NCI-H1105 treated with DMSO at 0.1 percent for 48 hours (cell line): Measurements from ENCODE around the gene HBP1.
A peak's percentile ranks its signal among the peaks of the same experiment; 100 is the strongest.
"Not testable (repeated sequence)": the region's sequence is repeated elsewhere in the genome, so short reads cannot be mapped to it uniquely, and the experiment has no call there.

Experiments used
- DNase-seq: peaks from one replicate; lab custom pipeline; 2025; lab: John Stamatoyannopoulos, UW

Gene HBP1

DNA sequence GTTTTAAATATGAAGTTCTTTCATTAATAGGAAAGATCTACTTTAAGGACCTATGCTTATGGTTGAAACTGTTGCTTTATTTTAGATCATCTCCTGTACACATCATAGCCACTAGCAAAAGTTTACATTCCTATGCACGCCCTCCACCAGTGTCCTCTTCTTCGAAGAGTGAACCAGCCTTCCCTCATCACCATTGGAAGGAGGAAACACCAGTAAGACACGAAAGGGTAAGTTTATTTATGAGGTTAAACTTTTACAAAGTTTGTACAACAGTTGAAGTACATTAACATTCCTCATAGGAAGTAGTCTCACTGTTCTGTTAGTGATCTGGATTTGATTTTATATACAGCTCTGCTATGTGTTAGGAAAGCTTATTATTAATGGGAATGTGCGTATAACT lies 16.9 kb downstream of the HBP1 start:
- no peak for DNase-seq

DNA sequence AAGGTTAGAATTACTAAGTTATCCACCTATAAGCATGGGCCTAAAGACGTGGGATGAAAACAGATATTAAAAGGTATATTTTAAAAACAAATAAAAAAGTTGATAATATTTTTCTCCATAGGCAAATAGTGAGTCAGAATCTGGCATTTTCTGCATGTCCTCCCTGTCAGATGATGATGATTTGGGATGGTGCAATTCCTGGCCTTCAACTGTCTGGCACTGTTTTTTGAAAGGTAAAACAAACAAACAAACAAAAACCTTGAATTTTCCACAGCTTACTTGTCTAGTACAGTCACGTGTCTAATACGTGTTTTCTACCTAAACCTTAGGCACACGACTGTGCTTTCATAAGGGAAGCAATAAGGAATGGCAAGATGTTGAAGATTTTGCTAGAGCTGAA lies 17.4 kb downstream of the HBP1 start:
- no peak for DNase-seq

DNA sequence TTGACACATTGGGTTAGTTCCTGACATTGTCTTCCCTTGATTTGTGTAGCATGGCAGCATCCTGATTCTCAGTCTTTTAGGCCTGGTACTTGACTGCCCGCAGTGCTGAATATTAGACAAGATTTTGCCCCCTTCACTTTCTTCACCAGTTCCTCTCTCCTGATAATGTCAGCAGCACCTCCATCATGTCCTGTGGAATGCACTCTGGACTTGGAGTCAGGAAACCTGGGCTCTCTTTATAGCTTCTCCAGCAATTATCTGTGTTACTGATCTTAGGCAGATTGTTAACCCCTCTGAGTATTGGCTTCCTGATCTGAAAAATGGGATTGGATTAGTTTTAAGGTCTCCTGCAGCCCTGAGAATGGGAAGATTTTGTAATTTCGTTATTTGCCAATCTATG lies 19.0 kb downstream of the HBP1 start:
- no peak for DNase-seq

DNA sequence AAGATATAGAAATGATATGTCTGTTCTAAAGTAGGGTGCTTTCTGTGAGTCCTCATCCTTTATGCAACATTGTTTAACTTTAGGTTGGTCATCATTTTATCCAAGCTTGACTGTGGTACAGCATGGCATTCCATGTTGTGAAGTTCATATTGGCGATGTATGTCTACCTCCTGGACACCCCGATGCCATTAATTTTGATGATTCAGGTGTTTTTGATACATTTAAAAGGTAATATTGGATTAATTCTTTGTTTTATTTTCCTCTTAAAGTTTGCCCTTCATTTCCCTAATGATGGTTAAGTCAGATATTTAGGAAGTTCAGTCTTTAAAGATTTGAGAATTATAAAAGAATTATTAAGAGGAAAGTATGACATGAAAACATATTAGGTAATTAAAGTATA lies 21.3 kb downstream of the HBP1 start:
- DNase-seq, result no peak

DNA sequence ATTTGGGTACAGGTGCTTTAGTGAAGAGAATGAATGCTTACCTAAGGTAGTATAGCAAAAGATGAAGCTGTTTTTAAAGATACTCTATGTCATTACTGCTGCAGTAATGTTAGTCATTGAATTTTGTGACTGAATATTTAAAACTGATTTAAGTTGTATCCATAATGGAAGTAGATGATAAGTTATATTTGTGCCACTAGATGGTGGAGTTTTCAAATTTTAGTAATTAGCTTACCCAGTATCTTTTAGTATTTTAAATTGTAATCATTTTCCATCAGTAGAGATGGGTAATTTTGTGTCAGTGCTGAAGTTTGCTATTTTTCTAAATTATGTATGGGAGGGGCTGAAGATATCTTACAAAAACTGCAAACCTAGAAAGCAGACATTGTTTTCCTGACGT lies 25.2 kb downstream of the HBP1 start:
- no peak for DNase-seq

DNA sequence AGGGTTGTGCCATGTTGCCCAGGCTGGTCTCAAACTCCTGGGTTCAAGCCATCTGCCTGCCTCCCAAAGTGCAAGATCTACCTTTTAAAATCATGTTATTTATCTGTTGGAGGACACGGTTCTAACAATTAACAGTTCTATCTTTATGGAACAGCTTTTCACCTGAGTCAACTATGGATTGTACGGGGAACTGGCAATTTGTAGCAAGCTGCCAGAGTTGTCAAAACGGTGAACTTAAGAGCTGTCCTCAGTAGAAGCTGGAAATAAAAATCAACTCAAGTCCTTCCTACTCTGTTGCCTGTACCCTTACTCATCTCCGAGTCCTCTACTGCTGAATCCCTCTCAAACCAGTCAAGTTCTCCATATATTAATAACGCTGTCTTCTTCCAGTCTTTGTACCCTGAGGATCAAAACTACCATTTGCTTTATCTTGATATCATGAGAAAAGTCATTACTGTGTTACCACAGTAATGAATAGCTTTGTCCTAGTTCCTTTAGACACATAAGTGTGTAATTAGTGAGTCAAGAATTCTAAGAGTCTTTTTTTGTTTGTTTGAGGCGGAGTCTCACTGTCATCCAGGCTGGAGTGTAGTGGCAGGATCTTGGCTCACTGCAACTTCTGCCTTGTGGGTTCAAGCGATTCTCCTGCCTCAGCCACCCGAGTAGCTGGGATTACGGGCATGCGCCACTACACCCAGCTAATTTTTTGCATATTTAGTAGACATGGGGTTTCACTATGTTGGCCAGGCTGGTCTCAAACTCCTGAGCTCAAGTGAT lies 28.2 kb downstream of the HBP1 start:
- no peak for DNase-seq

DNA sequence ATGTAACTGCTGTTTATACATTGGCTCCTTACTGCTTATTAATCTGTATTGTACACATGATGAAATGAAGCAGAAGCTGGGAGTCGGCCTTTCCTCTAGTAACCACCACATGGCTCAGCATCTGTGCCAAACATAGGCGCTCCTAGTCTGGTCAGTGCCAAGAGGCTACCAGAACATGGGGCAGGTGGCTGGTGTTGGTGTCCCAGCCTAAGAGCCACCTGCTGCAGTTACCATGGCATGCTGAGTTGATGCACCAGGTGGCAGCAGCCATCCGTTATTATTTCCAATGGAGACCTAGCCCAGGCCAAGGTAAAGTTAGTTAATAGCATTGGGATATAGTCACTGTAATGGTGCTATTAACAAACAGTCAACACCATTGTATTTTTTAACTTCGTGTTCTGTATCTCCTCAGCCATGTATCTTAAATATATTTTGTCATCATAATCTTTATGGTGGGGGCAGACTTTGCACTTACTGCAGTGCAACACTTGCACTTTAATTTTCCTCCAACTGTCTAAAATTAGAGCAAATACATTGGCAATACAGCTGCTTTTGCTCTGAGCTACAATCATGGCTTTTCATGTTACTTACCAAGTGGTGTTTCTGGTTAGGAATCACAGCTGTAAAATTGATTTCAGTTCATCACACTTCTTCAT lies 33.1 kb downstream of the HBP1 start:
- peak; percentile 74 for DNase-seq

DNA sequence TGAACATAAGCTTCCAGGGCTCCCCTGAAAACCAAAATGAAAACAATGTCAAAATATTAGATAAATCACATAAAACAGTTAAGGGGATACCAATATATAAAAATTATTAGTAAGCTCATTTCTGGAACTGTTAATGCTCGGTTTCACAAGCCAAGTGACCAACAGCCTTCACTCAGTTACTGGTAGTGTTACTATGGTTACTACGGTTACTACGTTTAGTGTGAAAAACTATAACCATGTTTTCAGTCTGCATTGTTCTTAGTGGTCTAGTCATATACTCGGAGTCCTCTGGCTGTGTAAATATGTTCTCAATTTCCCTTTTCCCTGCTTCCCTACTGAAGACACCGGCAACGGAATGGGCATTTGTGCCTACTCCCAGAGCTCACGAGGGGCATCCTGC lies 34.8 kb downstream of the HBP1 start:
- DNase-seq, result no peak

DNA sequence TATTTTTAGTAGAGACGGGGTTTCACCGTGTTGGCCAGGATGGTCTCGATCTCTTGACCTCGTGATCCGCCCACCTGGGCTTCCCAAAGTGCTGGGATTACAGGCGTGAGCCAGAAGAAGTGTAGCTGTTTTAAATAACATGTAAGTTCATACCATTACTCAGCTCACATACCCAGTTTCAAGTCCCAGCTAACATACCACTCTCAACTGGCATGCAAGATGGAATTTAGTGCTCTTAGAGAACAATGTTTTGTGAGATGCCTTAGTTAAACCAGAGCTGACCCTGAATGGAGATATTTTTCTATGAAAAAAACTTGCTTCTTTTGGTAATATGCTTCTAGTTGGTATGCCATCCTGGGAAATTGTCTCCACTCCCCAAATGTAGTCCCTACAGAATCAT lies 37.3 kb downstream of the HBP1 start:
- no peak for DNase-seq

DNA sequence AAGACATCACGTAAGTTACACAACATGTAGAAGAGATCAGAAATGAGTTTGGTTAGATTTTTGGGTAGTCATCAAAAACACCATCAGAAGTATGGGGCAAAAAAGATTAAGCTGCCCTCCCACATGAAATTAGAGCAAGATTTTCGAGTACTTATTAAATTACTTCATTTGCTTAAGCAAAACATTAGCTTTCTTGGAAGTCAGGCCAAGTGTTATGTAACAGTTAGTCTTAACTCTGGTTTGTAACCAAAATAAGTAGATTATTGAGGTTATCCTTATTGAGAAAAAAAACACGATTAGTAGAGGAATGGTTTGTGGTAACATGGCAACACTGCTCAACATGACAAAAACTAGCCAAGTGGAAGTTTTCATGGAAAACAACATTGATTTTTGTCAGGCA lies 37.9 kb downstream of the HBP1 start:
- no peak for DNase-seq

DNA sequence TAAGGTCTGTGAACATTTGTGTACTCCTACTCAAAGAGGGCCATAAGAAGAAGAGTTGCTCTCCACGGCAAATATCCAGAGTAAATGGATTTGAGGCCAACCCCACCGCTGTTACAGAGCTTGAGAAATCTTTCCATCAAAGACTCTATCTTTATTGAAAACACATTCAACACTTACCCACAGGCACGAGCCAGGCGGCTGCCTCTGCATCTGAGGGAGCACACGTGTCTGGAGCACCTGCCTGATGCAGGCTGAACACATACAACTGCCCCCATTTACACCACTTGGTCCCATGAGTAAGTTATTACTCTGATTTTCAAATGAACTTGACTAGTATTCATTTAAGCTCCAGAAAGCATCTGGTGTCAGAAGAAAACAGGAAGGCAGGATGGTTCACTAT lies 38.7 kb downstream of the HBP1 start:
- no peak for DNase-seq

DNA sequence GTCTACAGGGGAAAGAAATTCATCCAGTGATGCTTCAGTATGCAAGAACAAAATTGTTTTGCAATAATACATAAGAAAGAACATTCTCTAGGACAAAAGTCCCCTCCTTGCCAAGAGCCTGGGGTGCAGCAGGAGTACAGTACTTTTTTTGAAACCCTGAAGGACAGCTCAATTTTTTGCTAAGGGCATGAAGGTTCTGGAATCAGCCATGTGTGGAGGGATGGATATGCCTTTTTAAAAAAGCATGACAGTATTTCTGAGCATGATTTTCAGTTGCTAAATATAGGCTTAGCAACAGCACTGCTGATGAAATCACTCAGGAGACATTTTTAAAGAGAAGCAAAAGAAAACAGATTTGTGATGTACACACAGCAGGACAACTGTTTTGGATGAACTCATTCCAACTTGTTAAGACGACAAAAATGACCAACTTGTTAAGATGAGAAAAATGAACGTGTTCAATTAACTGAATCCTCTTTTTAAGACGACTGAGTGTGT lies 39.3 kb downstream of the HBP1 start:
- DNase-seq, result no peak

DNA sequence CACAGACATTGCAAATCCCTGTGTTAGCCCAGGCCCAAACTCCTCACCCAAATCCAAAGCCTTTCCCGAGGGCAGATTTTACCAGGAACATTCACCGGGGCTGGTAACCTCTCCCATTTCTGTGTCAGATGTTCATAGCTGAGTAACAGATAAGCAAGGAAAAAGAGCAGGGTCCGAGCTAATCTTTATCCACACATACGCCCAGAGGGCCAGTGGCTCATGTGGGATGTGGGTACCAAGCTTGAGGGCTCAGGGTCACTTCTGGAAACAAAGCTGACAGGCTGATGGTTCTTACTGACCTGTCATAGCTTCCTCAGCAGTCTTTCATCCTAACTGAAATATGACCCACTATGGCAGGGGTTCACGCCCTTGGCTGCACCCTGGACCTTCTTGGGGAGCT lies 39.8 kb downstream of the HBP1 start:
- DNase-seq, result no peak

DNA sequence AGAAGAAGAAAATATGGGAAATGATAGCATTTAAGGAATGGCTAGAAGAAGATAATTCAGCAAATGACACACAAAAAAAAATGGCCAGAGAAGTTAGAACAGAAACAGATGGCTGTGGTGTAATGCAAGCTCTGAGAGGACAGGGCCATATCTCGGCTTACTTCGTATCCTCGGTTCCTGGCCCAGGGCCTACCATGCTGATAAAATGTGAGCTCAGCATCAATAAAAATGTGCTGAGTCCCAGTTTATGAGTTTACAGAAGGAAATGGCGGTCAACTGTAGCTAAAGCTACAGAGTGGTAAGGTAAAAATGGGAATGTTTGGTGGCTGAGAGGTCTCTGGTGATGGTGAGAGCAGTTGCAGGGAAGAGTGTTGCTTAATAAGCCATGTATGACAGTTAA lies 40.8 kb downstream of the HBP1 start:
- no peak for DNase-seq

DNA sequence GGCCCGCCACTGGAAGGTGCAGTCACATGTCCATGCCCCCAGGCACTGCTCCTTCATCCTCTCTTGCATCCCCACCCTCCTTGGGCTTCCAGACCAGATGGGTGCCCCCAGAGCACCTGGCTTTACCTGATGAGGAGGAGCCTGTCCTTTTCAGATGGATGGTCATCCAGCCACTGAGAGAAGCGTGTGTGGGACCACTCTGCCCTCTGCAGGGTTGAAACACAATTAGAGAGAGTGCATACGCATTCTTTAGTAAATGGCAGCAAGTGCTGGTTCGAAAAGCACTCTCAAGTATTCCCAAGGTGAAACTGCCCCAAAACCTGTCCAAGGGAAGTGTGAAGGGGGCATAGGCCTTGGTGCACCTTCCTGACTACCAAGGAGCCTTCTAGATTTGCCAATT lies 41.6 kb downstream of the HBP1 start:
- no peak for DNase-seq

DNA sequence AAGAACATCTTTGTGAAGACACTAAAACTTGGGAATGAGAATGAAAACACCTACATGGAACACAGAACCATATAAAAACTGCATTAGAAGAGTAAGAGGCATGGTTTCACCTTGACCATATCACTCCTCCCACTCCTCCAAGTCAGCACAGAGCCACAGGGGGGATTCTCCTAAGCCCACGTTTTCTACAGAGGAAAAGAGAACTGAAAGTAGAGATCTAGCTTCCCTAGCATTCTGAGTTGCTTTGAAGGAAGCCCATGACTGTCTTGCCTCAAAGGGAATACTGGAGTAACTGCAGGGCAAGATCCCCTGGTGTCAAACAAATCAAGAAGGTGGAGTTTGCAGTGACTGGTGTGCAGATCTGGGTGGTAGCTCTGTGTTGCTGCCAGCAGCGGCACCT lies 43.9 kb downstream of the HBP1 start:
- no peak for DNase-seq

DNA sequence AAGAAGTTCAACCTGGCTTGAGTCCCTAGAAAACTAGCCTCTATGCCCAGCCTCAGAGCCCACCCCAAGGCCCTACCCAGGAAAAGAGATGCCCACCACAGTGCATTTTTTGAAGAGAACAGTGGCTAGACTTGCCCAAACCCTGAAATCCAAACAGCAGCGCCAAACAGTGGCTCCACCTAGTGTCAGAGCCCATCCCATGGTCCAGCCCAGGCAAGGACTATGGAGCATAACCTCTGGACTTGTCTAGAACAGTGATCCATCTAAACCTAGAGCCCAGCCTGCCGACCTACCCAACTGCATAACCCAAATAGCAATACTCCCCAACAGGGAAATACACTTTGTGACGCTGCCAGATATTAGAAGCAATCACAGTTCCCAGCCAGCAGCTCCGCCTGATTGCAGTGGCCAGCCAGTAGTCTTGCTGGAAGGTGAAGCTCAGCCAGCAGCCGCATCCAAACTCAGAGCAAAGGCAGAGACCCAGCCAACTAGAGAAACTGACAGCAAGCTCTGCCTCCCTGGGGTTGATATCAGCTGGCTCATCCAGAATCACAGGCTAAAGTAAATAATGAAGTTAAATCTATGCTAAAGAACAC lies 44.5 kb downstream of the HBP1 start:
- DNase-seq, result no peak

DNA sequence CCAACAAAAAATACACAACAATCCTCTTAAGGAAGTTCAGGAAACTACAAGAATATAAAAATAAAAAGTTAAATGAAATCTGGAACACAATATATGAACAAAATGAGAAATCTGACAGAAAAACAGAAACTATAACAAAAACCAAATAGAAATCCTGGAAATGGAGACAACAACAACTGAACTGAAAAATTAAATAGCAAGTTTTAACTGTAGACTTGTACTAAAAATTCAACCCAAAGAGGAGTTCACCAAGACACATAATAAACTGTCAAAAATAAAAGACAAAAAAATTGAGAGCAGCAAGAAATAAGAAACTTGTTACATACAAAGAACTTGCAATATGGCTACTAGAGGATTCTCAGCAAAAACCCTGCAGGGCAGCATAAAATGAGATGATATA lies 45.1 kb downstream of the HBP1 start:
- DNase-seq, result no peak

DNA sequence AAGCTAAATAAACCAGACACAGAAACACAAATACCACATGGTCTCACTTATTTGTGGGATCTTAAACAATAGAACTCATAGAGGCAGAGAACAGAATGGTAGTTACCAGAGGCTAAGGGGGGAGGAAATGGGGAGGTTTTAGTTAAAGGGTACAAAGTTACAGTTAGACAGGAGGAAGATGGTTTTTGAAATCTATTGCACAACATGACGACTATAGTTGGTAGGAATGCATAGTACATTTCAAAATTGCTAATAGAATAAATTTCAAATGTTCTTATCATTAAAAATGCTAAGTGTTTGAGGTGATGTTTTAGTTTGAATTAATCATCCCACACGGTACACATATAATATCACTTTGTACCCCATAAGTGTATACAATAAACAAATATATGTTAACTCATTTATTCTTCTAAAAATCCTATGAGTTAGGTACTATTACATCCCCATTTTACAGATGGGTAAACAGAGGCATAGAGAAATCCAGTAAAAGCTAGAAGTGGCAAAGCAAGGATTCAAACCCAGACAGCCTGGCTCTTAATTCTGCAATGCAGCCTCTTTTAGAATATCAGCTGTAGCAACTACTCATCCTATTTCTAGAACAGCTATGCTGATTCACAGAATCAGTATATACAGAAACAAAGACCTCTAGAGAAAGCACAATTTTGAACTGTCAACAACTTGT lies 50.9 kb downstream of the HBP1 start:
- DNase-seq, result no peak

DNA sequence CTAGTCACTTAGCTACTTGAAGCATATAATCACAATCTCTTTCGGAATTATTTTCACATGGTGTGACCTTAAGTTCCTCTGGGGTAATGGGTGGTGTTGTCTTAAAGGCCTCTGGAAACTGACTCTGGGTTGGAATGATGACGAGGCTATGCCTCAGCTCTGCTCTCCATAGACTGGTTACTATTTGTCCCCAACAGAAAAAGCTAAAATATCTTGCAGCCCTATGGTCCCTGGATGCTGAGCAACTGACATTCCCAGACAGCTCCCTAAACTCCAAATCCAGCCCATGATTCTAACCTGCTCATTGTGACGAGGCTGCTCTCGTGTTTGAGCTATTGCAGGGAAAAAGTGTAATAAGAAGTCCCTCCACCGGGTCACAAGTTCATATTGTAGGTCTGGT lies 51.6 kb downstream of the HBP1 start:
- DNase-seq, result no peak

DNA sequence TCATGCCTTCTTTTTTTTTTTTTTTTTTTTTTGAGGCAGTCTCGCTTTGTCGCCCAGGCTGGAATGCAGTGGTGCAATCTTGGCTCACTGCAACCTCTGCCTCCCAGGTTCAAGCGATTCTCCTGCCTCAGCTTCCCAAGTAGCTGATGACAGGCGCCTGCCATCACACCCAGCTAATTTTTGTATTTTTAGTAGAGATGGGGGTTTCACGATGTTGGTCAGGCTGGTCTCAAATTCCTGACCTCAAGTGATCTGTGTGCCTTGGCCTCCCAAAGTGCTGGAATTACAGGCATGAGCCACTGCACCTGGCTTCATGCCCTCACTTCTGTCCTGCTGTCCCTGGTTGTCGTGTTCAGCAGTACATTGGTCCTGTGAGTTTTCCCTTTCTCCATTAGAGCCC lies 52.0 kb downstream of the HBP1 start:
- not testable (repeated sequence) for DNase-seq

DNA sequence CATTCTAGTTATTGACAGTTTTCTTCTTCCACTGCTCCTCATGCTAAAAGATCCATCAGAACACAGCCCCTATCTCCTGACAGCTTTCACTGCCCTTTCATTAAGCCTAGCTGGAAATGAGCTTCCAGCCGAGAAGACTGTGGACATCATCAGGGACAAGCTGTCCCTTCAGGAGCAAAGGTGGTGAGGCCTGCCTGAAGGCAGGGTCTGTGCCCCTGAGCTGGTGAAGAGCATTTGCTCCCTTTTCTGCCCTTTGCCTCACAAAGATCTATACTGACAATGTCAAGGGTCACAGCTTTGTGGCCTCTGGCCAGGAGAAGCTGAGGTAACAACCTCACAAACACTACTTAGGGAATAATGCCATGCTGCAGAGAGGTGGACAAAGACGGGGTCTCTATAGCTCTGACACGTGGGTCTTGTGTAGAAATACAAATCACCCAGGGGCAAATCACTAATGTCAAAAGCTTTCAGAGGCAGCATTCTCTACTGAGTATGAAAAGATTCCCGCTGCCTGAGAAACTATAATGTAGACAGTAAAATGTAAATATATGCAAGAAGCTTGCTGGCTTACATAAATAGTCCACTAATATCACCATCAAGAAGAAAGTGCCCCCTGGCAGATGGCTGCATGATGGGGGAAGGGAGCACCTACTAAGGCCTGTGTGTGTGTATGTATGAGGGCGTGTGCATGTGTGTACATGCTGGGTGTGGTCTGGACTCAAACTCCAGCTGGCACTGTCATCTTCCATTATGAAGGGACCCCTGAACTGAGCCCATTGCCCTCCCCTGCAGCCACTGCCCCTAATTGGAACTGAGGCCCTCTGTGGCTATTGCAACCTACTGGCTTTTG lies 55.8 kb downstream of the HBP1 start:
- DNase-seq, result no peak
